Peyer's patch (tissue), 4 donors: ENCODE results near the gene TAF1D.

Experiments
- POLR2A ChIP-seq, 2 donors: fragments of 450-650 bp; IDR thresholded peaks; one replicate each; pipeline ENCODE4 v1.5.1; 2017; ENCODE audit warnings: antibody characterized with exemption in 2 of 2, mild to moderate bottlenecking in 2 of 2, moderate library complexity in 2 of 2
- TF ChIP-seq, protein P1 (sequence below), 6 experiments: fragments of 450-650 bp in 4 of 6; fragments of 200-600 bp in 2 of 6; sonication (generic) in 1 of 6; IDR thresholded peaks; one replicate each; pipeline ENCODE4 v1.5.1; 2017 to 2019; ENCODE audit warnings: antibody characterized with exemption in 6 of 6, mild to moderate bottlenecking in 3 of 6, moderate library complexity in 1 of 6

DNA sequence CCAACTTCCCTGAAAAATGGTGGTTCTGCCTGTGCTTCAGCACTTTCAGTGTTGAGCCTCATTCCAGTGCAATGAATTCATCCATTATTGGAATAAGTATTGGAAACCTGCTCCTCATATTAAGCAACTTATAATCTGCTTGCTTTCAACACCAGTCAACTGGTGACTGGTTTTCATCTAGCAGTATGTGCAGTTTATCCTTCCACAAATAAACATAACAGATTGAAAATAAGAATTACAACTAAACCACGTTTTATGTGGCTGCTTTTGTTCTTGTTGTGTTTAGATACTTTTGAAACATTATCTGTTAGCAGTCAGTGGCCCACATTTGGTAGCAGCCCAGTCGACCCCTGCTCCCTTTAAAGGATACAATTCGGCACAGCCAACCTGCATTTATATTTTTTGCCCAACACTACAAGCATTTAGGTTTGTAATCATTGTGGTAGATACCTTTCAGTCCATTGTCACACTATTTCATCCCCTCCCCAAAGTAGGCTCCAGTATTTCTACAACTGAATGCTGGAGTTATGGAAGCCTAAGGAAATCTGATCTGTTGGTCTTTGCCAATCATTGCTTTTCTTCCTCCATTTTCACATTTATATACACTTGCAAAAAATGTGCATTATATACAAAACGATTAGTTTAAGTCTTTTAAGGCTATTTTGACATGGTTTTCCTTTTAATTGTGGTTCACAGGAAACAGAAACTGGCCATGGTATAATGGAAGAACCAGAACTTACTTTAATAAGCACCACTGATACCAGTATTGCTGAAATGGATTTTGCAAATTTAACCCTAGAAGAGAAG is 13.1 kb downstream of the TAF1D start:
- TF ChIP-seq, protein P1, sequence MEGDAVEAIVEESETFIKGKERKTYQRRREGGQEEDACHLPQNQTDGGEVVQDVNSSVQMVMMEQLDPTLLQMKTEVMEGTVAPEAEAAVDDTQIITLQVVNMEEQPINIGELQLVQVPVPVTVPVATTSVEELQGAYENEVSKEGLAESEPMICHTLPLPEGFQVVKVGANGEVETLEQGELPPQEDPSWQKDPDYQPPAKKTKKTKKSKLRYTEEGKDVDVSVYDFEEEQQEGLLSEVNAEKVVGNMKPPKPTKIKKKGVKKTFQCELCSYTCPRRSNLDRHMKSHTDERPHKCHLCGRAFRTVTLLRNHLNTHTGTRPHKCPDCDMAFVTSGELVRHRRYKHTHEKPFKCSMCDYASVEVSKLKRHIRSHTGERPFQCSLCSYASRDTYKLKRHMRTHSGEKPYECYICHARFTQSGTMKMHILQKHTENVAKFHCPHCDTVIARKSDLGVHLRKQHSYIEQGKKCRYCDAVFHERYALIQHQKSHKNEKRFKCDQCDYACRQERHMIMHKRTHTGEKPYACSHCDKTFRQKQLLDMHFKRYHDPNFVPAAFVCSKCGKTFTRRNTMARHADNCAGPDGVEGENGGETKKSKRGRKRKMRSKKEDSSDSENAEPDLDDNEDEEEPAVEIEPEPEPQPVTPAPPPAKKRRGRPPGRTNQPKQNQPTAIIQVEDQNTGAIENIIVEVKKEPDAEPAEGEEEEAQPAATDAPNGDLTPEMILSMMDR (IDR thresholded peaks at IDR 0.05) = no peak
- no peak for TF ChIP-seq POLR2A (IDR thresholded peaks at IDR 0.05)
